ENCODE results near the gene ISCU. TPM values are rescaled to one million over a fixed set of nuclear protein-coding genes. Genes with fewer than 3 reads are reported as not detected.
"Not testable (repeated sequence)": the region's sequence is repeated elsewhere in the genome, so short reads cannot be mapped to it uniquely, and the experiment has no call there.

The ISCU gene
- total RNA-seq, 1 donor from 2014 or later = 45.2 TPM

DNA sequence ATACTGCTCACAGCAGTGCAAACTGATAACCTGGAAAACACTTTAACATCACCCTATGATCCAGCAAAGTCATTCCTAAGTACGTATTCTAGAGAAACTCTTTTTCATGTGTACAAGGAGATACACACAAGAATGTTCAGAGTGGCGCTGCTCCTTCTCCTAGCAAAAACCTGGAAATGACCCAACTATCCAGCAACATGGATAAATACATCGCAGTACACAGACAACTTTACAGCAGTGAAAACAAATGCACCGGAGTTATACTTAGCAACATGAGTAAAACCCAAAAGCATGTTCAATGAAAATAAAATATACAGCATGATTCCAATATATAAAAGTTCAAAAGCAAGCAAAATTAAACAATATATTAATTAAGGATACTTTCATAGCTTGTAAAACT lies 20.1 kb upstream of the ISCU start:
- ATAC-seq = no peak
- no peak for DNase-seq (ENCODE audit: low spot score)

DNA sequence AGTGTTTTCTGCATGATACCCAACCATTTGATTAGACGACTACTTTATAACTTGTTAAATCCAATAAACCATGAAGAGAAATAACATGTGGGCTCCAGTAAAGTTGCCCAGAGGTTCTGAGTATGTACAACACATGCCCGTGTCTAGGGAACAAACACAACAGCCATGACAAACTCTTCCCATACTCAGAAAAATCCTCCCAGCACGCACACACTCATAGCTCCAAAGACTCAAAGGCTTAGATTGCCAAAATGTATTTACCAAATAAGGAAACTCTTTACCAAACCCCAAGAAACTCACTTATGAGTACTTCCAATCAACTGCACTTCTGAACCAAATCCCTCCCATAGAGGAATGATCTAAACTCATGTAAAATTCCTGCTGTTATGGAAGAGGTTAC lies 18.7 kb upstream of the ISCU start:
- no peak for ATAC-seq
- no peak for DNase-seq (ENCODE audit: low spot score)

DNA sequence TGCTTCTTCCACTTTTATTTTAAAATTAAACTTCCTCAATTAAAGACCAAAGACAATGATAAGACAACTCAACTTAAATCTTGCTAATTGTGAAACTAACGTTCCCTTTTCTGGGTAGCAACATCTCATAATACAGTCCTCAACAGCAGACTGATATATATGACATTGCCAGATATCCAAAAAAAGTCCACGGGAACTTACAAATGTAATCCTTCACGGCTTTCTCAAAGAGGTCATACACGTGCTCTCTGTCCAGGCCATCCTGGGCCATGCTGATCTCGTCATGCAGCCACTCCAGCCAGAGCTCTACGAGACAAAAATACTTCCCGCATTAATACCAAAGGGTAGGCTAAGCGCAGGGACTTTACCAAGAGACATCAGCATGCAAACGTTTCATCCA lies 14.7 kb upstream of the ISCU start:
- DNase-seq (ENCODE audit: low spot score) (no peak), ATAC-seq (no peak)

DNA sequence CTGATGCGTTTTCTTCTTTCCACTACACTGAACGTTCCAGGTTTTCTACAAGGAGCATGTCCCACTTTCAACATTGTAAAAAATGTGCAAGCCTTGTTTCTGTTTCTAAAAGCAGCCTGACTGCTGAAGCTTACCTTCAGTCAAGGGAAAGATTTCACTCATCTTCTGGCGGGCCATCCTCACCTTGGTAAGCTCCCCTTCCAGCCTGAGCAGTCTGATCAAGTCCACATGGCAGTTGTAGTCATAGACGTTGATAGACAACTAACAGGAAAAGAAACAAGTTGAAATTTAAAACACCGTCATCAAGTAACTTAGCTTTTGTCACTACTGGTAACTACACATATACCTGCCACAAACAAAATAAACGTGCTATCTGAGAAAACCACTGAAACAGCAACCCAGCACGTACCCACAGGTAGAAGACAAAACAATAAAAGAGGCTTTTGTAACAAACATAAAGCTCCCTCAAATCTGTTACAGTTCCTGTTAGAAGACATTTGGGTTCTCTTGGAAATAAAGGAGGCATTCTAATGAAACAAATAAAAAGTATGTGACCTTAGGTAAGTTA lies 13.4 kb upstream of the ISCU start:
- no peak for DNase-seq (ENCODE audit: low spot score)
- no peak for ATAC-seq

DNA sequence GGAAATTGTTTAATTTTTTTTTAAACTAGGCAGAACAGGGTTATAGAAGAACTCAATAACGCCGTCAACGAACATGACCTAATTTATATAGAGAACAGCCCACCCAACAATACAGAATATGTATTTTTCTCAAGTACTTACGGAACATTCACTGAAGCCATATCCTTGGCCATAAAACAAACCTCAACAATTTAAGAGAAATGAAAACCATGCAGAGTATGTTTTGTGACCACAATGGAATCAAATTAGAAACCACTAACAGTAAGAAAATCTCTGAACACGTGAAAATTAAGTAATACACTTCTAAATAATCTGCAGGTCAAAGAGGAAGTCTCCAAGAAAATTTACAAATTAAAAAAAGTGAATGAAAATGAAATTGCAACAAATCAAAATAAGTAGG lies 10.9 kb upstream of the ISCU start:
- ATAC-seq (no peak), DNase-seq (ENCODE audit: low spot score) (no peak)

DNA sequence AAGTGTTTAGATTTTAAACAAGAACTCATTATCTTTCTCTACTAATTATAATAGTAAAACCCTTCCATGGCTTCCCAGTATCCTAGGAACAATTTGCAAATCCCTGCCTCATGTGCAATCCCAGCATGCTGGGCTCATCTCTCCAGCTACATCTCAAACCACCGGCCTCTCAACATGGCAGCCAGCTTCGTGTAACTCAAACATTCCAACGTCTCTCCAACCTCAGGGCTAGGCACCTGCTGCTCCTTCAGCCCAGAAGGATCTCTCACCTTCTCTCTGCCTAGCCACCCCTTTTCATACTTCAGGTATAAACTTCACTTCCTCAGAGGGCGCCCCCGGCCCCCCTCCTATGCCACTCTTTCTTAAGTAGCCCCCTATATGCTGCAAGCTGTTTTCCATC lies 8.6 kb upstream of the ISCU start:
- no peak for ATAC-seq
- no peak for DNase-seq (ENCODE audit: low spot score)

DNA sequence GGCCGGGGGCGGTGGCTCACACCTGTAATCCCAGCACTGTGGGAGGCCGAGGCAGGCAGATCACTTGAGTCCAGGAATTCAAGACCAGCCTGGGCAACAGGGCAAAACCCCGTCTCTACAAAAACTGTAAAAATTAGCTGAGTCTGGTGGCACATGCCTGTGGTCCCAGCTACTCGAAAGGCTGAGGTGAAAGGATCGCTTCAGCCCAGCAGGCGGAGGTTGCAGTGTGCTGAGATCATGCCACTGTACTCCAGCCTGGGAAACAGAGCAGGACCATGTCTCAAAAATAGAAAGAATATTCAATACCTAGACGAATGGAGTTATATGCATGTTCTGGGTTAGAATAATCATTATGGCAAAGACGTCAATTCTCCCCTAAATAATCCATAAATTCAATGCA lies 7.0 kb upstream of the ISCU start:
- not testable (repeated sequence) for ATAC-seq; DNase-seq (ENCODE audit: low spot score)

DNA sequence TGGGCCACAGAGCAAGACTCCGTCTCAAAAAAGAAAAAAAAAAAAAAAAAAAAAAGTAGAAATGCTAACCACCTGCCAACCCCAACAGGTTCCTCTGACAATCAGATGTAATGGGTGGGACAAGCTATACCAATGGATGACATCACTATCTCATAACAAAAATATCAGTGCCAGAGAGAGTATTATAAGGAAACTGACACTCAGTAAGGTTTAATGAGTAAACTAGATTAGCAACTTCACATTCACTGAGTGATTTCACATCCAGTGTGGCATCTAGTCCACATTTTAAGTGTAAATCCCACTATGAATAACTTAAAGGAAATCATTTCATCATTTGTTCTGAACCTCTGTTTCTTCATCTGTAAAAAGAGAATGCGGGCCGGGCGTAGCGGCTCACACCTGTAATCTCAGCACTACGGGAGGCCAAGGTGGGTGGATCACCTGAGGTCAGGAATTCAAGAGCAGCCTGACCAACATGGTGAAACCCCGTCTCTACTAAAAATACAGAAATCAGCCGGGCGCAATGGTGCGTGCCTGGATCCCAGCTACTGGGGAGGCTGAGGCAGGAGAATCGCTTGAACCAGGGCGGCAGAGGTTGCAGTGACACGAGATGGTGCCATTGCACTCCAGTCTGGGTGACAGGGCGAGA lies 3.3 kb upstream of the ISCU start:
- ATAC-seq (no peak), DNase-seq (ENCODE audit: low spot score) (no peak)

DNA sequence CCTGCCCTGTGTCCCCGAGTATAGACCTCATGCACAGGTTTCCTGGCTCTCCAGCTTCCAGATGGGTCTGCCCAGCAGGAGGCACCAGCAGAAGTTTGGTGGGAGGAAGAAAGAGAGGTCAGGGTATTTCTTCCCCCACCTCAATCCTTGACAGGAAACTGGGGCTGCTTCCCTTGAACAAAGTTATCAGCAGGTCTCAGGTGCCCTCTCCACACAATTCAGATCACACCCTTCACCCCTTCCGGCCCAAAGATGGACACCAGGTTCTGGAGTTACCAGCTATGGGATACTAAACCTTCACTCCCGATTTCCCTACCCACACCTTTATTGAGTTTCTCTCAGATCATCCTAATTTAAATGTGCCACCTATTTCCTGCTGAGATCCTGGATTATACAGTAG lies 2.6 kb upstream of the ISCU start:
- DNase-seq (ENCODE audit: low spot score) (no peak), ATAC-seq (no peak)

DNA sequence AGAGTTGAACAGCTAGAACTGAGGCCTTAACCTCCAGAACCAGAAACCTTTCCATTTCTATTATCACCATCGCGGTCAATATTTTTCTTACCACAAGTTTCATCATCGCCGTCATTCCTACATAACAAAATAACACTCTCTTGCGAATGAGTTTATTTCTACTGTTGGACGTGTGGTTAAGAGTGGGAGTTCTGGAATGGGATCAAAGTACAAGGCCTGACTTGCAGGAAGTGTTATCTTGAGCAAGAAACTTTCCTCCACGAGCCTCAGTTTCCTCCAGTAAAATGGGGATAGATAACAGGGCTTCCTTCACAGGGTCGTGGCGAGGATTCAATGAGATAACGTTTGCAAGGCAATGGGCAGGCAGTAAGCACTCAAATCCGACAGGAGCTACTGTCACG lies 2.1 kb upstream of the ISCU start:
- ATAC-seq (no peak), DNase-seq (ENCODE audit: low spot score) (no peak)

DNA sequence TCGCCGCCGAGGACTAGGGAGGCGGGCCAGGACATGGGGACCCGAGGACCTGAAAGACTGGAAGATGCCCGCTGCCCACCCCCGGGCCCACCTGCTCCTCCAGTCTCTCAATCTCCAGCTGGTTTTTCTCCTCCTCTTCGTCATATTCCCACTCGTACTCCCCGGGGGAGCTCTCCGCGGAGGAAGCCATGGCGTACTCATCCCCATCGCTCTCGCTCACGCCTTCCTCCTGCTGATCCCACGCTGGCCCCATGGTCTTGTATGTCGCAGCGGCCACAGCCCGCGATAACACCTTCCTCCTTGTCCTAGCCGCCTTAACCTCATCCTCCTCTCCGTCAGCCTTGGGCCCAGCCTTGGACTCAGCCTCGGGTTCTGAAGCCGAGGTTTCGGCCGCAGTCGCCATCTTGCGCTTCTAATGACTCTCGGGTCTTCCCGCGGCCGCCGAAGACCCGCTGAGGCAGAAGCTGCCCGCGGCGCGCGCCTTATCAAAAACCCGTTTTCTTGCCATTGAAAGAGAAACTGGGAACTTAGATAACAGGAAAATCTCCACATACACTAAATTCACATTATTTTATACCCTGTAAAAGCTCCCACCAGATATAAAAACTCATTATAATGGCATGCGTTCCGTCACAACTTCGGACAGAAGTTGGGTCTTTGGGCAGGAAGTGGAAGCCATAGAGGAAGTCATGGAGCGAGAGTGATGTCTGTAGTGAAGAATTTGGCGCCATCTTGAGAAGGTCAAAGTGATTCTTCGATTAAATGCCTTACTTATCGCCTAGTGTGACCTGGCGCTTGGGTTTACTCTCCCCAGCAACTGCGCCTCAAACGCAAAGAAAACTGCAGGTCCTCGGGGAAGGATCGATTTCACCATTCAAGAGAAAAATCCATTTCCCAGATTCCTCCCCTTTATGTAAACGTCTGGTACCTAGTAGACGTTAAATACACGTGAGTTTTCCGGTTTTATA lies 1.4 kb upstream of the ISCU start, which contains the start of gene SART3:
Gene SART3 (minus strand): TSS at position 422 of the 968 bp plus-strand sequence. CDS start 19 bp downstream, at position 403.
- DNase-seq (ENCODE audit: low spot score) (peak; percentile 80), ATAC-seq (peak; percentile 63)

DNA sequence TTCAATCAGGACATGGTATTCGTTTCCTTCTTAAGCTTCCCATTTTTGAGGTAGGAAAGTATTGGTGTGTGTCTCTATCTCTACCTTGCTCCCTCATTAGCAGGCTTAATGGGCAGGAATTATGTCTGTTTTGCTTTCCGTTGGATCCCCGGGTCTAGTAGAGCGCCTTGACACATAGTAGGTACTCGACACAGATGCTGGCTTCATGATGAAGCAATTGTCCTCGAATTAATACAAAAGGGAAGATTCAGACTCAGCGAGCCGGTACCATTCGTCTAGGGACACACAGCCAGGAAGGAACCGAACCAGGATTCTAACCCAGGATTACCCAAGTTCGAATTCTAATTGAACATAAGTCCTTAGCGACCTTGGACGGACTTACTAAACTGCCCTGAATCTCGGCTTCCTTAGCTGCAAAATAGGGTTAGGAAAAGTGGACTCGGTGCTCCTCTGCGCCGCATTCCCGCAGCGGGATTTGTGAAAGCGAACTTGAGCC lies 496 bp upstream of the ISCU start:
- DNase-seq (ENCODE audit: low spot score) = no peak
- ATAC-seq = no peak

DNA sequence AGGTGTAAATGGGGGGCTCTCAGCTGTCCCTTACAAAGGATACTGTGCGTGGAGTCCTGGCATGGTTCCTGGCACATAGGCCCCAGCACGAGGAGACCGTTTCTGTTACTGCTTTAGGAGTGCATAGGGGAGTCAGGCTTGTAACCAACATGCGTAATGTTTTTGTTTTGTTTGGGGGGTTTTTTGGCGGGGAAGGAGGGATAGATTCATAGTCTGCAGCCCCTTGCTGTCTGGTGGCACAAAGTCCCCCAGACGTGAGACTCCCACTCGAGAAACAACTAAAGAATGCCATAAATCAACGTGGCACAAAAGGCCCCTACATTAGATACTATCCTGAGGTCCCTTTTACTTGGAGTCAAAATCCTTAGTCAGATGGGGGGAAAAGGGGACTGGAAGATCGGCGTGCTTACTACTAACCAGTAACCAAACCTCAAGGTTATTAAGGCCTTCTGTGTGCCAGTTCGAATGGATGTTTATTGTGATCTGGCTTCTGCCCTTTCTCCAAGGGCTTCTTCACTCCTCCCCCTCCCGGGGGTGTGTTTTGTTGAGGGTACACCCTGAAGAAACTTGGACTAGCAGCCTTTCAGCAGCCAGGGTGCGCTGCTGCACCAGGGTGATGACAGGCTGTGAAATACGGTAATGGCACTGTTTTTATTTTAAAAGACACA lies 874 bp downstream of the ISCU start:
- peak; percentile 57 for ATAC-seq
- DNase-seq (ENCODE audit: low spot score) = peak; percentile 79

DNA sequence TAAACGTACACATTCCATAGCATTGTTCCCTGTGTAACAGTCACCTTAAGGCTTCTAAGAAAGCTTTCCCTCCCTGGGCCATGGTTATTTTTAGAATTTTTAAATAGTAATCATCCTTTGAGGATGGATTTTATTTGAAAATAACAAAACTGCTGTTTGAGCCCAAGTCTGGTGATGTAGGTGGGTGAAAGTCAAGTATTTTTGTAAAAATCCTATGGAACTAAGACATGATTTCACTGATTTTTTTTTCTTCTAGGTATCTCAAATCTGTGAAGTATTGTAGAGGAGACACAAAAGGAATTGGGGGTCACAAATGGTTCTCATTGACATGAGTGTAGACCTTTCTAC lies 1.4 kb downstream of the ISCU start:
- ATAC-seq (no peak), DNase-seq (ENCODE audit: low spot score) (no peak)

DNA sequence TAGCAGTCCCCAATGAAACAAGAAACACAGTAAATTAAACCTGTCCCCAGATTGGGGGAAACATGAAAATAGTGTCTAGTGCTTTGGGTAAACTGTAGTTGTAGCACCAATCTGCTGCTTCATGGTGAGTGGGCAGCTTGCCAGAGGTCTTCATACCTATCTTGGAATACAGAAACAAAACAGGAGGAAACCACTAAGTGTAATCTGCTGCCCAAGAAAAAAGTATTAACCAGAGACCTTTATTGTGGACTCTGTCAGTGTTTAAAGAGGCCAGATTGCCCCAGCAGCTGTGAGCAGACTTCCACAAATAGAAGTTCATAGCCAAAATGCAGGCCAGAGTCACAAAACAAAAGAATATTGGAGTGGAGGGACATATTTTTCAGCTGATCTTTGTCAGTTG lies 2.3 kb downstream of the ISCU start:
- DNase-seq (ENCODE audit: low spot score) = no peak
- no peak for ATAC-seq

DNA sequence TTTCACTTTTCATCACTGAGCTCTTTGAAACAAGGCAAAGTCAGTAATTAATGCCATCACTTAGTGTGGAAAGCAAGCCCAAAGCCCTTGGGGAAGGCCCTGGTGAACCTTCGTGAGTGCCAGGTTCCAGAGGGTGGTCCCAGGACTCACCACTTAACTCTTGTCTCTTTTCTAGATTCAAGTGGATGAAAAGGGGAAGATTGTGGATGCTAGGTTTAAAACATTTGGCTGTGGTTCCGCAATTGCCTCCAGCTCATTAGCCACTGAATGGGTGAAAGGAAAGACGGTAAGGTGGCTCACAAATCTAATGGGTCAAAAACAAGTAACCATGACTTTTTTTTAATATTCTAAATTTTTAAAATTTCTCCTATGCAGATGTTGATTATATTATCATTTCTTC lies 2.8 kb downstream of the ISCU start:
- DNase-seq (ENCODE audit: low spot score) = no peak

DNA sequence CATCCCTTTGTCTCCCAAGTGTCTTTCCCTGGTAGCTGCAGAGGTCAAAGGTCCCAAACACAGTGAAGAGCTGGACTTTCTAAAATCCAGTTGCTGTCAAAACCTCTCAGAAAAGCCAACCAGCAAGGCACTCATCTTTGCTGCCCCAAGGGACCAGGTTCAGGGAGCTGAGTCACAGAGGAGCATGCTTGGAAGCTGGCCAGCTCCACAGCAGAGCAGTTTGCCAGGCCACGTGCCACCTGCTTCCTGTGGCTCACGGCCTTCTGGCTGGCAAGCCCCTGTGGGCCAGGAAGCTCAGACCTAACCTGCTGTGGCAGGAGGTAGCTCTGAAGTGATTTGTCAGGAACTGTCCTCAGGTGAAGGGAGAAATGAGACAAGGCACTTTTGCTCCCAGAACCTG lies 3.6 kb downstream of the ISCU start:
- ATAC-seq (peak; percentile 47), DNase-seq (ENCODE audit: low spot score) (peak; percentile 86)

More for the DNA sequence above, 2.8 kb downstream of the ISCU start:
- no peak for ATAC-seq

DNA sequence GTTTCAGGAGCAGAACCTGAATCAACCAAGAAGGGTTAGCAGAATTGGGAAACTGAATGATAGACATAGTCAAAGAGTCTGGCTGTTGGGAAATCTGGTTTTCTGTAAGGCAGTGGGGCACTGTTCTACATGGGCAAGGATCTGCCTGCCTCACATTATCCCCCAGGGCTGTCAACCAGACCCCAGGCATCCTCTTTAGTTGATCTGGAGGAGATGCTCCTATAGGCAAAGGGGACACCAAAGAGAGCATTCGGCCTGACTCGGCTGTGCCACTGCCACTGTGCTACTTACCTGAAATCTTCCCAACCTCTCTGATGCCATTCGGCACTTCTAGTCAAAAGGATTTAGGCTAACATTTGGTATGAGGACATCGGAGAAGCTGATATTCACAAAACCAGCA lies 4.1 kb downstream of the ISCU start:
- DNase-seq (ENCODE audit: low spot score) (no peak), ATAC-seq (no peak)

DNA sequence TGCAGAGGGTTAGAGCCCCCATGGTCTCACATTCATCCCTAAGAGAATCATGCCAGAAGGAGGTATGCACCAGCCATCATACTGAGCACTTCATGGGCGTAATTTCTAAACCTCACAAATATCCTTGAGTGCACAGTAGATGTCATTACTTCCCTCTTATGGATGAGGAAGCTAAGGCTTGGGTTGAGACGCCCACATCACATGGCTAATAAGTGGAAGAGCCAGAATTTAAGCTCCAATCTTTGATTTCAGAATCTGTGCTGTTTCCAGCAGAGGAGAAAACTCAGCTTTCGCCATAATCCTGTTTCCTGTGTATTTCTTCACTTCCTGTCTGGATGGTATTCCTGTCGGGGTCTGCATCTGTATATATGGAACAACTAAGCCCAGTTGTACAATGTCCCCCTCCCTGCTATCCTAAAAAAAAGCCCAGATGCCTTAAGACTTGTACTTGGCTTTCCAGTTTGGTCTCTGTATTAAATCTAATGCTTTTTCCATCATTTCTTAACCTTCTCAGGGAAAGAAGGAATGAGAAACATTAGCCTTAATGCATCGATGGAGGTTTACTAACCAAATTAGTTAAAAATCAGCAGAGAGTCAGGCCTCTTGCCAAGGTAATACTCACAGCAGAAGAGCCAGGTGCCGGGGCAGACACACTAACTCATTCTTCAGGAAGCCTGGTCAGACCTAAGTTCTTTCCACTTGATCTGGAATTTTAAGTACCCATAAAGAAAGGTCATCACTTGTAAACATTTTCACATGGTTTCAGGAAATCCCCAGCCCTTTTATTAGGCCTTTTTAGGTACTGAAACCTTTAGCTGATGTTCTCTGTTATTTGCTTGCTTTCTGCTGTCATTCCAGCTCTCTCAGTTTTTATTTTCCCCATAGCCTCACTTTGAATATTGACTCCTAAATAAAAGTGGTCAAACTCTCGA lies 5.3 kb downstream of the ISCU start:
- DNase-seq (ENCODE audit: low spot score) = no peak
- ATAC-seq = no peak

Measured in left lobe of liver (tissue), 2 donors.